Stimulated activated memory B cell treated with anti-CD40 and anti-IgM and Interleukin-4, amounts not matched to agents 10 μg/mL and 1 μg/mL and 100 μg/mL, for 72 hours (primary cell): ENCODE data around the gene SLCO2A1.

ENCODE experiments used
- ATAC-seq: fragments of 150-1000 bp; cut with Tn5 transposase; 2 replicates; pipeline ENCODE4 v1.10.0; 2021
- H3K27ac Mint-ChIP-seq: one replicate; pipeline ENCODE4 v1.8.0; 2022; ENCODE audit warnings: mild to moderate bottlenecking, mixed read lengths
- H3K27me3 Mint-ChIP-seq: one replicate; pipeline ENCODE4 v1.8.0; 2022; ENCODE audit warnings: mixed read lengths
- H3K36me3 Mint-ChIP-seq: one replicate; pipeline ENCODE4 v1.8.0; 2022; ENCODE audit warnings: mixed read lengths
- H3K4me1 Mint-ChIP-seq: one replicate; pipeline ENCODE4 v1.8.0; 2022; ENCODE audit warnings: mixed read lengths
- H3K4me3 Mint-ChIP-seq: one replicate; pipeline ENCODE4 v1.8.0; 2022; ENCODE audit warnings: mild to moderate bottlenecking, moderate library complexity, mixed read lengths
- H3K9me3 Mint-ChIP-seq: one replicate; pipeline ENCODE4 v1.8.0; 2022; ENCODE audit warnings: mixed read lengths

The SLCO2A1 gene

DNA sequence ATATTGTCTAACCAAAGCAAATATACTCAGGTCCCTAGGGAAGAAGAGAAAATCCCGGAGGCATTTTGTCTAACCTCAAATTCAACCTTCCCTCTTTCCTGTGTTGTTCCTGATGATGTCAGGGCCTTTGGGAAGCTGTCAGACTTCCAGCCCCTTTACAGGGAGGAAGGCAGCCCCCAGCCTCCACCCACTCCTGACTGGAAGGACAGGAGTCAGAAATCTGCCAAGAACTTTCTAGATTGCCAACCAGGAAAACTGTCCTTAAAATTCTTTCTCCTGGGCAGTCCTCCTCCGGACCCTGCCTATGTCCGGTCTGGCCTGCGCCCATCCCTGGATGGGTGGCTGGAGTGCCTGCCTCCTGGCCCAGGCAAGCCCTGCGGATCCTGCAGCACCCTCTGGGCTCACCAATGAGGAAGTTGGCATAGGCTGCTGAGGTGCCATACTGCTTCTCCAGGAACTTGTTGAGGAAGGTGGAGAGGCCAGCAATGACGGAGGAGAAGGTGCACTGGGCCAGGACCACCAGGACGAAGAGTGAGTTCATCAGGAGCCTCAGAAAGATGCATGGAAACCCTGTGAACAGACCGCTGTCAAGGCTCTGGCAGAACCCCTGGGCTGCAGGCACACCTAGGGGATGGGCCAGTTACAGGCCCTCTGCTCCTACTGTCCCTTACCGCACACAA is 81.5 kb downstream of the SLCO2A1 start:
- Mint-ChIP-seq H3K9me3 (no peaks in the 10 kb centered on the region), H3K4me3 (no peak overlapping the region), H3K27me3 (peaks cover 26% of the 10 kb centered on the region), H3K4me1 (no peaks in the 10 kb centered on the region), H3K36me3 (no peaks in the 10 kb centered on the region), H3K27ac (no peak overlapping the region)
- no peak for ATAC-seq

GRCh38 chr3:133945381-133946095 is 84.2 kb downstream of the SLCO2A1 start:
- no peaks in the 10 kb centered on the region for H3K36me3 Mint-ChIP-seq
- H3K9me3 Mint-ChIP-seq = no peaks in the 10 kb centered on the region
- no peak overlapping the region for H3K4me3 Mint-ChIP-seq
- no peak overlapping the region for H3K27ac Mint-ChIP-seq
- no peak for ATAC-seq
- peaks cover 7% of the 10 kb centered on the region for H3K4me1 Mint-ChIP-seq
- H3K27me3 Mint-ChIP-seq = peaks cover 36% of the 10 kb centered on the region

DNA sequence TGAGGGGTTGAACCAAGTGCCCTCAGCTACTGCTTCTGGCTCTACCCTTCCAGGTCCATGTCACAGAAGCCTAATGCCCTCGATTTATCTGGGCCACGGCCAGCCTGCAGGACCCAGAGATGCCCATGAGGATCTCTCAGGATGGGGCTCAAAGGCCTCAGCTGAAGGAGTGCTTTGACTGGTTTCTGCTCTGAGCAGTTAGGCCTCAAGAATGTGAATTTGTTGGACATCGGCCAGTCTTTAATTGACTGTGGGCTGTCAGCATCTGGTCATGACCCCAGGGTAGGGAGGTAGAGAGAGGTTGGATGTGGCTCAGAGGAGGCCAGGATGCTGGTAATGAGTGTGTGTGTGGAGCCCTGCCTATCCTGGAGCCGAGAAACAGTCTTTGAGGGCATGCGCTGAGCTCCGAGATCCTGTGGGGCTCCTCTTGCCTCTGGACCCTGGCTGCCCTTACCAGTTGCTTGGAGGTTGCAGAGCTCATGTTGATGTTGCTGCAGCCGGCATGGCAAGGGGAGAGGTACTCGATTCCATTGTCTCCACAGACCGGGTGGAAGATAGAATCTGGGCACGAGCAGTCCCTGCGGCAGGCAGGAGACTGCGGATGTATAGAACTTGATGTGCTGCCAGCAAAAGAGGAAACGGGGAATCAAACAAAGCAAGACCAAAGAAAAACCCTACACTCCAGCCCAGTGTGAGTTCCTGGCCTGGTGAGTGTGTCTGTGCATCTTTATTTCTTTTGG is 84.9 kb downstream of the SLCO2A1 start:
- Mint-ChIP-seq H3K9me3 (no peaks in the 10 kb centered on the region), H3K4me3 (no peak overlapping the region), H3K36me3 (no peaks in the 10 kb centered on the region), H3K27me3 (peaks cover 36% of the 10 kb centered on the region), H3K27ac (no peak overlapping the region), H3K4me1 (peaks cover 7% of the 10 kb centered on the region)
- ATAC-seq = no peak

DNA sequence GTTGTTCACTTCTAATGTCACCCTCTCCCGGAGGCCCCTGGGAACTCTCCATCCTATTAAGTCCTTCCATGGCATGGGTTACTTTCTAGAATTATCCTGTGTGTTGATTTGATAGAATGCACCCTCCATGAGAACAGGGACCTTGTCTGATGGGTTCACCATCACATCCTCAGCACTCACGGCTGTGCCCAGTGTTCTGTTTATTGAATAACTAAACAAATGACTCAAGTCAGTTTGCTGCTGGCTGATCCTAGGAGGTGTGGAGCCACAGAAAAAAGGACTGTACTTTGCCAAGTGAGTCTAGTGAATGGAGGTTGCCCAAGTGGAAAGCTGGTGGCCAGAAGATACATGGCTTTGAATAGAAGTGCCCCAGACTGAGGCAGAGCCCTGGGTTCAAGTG is 85.5 kb downstream of the SLCO2A1 start:
- no peaks in the 10 kb centered on the region for H3K9me3 Mint-ChIP-seq
- H3K27ac Mint-ChIP-seq = no peak overlapping the region
- no peak for ATAC-seq
- H3K4me3 Mint-ChIP-seq = no peak overlapping the region
- H3K4me1 Mint-ChIP-seq = peaks cover 7% of the 10 kb centered on the region
- H3K27me3 Mint-ChIP-seq = peaks cover 36% of the 10 kb centered on the region
- no peaks in the 10 kb centered on the region for H3K36me3 Mint-ChIP-seq

- H3K4me1 Mint-ChIP-seq = peaks cover 7% of the 10 kb centered on the region
- H3K27ac Mint-ChIP-seq = no peak overlapping the region
- no peak overlapping the region for H3K4me3 Mint-ChIP-seq
- no peaks in the 10 kb centered on the region for H3K9me3 Mint-ChIP-seq
- H3K36me3 Mint-ChIP-seq = no peaks in the 10 kb centered on the region
- peaks cover 36% of the 10 kb centered on the region for H3K27me3 Mint-ChIP-seq
- no peak for ATAC-seq
Observed at GRCh38 chr3:133943639-133944141, 86.0 kb downstream of the SLCO2A1 start.

- H3K4me3 Mint-ChIP-seq = no peak overlapping the region
- H3K36me3 Mint-ChIP-seq = no peaks in the 10 kb centered on the region
- peaks cover 7% of the 10 kb centered on the region for H3K4me1 Mint-ChIP-seq
- H3K9me3 Mint-ChIP-seq = no peaks in the 10 kb centered on the region
- H3K27ac Mint-ChIP-seq = no peak overlapping the region
- H3K27me3 Mint-ChIP-seq = peaks cover 36% of the 10 kb centered on the region
- ATAC-seq = no peak
Observed at GRCh38 chr3:133943031-133943535, 86.6 kb downstream of the SLCO2A1 start.

DNA sequence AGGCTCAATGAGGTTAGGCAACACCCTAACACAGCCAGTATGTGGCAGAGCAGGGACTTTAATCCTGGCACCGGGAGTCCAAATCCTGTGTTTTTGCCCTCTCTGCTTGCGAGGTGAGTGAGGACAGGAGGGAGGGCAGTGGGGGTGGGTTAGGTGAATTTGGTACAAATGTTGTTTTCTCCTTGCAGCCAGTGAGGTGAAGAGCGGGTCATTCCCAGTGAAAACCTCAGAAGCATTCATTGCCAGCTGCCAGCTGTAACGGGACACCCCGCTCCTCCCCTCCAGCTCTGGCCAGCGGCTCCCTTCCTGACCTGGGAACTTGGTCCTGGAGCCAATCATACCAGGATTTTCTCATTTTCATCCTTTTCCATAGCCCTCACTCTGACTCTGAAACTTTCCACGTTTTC is 88.3 kb downstream of the SLCO2A1 start:
- H3K9me3 Mint-ChIP-seq = no peaks in the 10 kb centered on the region
- no peak for ATAC-seq

GRCh38 chr3:133940536-133940935 is 89.2 kb downstream of the SLCO2A1 start:
- Mint-ChIP-seq H3K27me3 (peaks cover 33% of the 10 kb centered on the region), H3K36me3 (no peaks in the 10 kb centered on the region), H3K27ac (no peak overlapping the region), H3K9me3 (no peaks in the 10 kb centered on the region), H3K4me1 (peaks cover 7% of the 10 kb centered on the region), H3K4me3 (no peak overlapping the region)
- ATAC-seq = no peak

More for the DNA sequence above, 88.3 kb downstream of the SLCO2A1 start:
- Mint-ChIP-seq H3K4me1 (peaks cover 7% of the 10 kb centered on the region), H3K27me3 (peaks cover 32% of the 10 kb centered on the region), H3K27ac (no peak overlapping the region), H3K4me3 (no peak overlapping the region), H3K36me3 (no peaks in the 10 kb centered on the region)

- H3K27me3 Mint-ChIP-seq = peaks cover 31% of the 10 kb centered on the region
- H3K4me1 Mint-ChIP-seq = peaks cover 8% of the 10 kb centered on the region
- H3K27ac Mint-ChIP-seq = no peak overlapping the region
- no peaks in the 10 kb centered on the region for H3K36me3 Mint-ChIP-seq
- H3K4me3 Mint-ChIP-seq = no peak overlapping the region
- no peaks in the 10 kb centered on the region for H3K9me3 Mint-ChIP-seq
- ATAC-seq = no peak
Observed at GRCh38 chr3:133939463-133939835, 90.3 kb downstream of the SLCO2A1 start.

- Mint-ChIP-seq H3K9me3 (no peaks in the 10 kb centered on the region), H3K27ac (no peak overlapping the region), H3K4me1 (peaks cover 12% of the 10 kb centered on the region), H3K27me3 (peaks cover 25% of the 10 kb centered on the region), H3K36me3 (no peaks in the 10 kb centered on the region), H3K4me3 (no peak overlapping the region)
- peak; percentile 9 for ATAC-seq
Observed at GRCh38 chr3:133938770-133939462, 90.8 kb downstream of the SLCO2A1 start.

DNA sequence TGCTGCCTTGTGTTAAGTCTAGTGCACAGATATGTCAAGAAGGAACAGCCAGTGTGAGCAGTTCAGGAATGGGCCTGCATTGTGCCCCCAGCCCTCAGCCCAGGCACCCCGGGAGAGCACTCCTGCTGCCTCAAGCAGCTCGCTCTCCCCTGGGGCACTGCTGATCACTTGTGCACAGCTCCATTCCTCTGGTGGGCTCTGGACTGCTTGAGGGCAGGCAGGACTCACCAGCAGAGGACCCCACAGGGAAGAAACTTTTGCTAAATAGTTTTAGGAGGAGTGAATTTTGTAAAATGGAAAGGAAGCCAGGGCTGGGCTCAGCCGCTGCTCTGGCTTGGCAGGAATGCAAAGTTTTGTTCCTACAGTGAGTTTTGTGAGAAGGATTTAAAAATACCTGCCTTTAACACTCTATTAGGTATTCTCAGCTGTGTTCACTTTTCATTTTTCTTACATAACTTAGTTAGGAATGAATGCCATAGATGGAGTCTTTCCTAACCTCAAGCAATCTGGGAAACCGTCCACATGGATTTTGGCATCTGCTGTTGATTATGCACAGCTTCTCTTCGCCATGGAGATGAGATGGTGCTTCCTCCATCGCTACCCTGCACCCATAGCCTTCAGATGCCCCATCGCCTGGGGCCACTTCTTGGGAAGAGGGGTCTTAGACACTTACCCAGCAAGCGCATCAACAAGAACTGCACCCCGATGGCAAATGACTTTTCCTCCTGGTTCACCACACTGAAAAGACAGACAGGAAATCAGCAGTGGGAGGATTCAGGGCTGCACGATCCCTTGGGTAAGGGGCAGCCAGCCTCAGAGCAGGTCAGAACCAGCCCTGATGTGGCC is 91.7 kb downstream of the SLCO2A1 start:
- no peak overlapping the region for H3K27ac Mint-ChIP-seq
- H3K9me3 Mint-ChIP-seq = no peaks in the 10 kb centered on the region

DNA sequence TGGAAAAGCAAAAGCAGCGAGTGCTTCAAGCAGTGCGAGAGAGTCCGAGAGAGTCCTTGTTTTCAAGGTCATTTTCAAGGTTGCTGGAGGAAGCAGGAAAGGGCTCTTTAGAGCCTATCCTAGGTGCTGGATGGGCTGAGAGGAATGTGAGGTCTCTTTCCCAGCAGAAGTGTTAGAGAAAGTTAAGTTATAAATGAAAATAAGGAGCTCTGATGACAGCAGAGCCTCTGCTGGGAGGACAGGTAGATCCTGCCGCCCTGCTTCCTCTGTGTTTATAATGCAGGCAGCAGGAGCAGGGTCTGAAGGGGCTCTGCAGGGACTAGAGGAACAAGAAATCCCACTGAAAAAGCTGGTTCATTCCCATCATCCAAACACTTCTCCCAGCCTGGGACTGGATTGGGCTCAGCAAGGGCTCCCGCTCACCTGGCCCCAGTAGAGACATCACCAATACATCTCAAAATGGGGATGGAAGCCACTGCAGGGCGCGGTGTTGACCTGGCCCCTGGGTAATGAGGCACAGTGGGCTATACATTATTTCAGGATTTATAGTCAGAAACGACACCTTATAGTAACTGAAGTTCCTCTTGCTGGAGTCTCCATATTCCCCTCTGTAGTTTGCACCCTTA is 92.6 kb downstream of the SLCO2A1 start:
- Mint-ChIP-seq H3K9me3 (no peaks in the 10 kb centered on the region), H3K4me1 (peaks cover 6% of the 10 kb centered on the region), H3K27ac (no peak overlapping the region), H3K36me3 (no peaks in the 10 kb centered on the region), H3K4me3 (no peak overlapping the region), H3K27me3 (peaks cover 13% of the 10 kb centered on the region)
- ATAC-seq = no peak

More for the DNA sequence above, 91.7 kb downstream of the SLCO2A1 start:
- H3K27me3 Mint-ChIP-seq = peaks cover 21% of the 10 kb centered on the region
- no peak overlapping the region for H3K4me3 Mint-ChIP-seq
- H3K36me3 Mint-ChIP-seq = no peaks in the 10 kb centered on the region
- ATAC-seq = no peak
- H3K4me1 Mint-ChIP-seq = peaks cover 12% of the 10 kb centered on the region

DNA sequence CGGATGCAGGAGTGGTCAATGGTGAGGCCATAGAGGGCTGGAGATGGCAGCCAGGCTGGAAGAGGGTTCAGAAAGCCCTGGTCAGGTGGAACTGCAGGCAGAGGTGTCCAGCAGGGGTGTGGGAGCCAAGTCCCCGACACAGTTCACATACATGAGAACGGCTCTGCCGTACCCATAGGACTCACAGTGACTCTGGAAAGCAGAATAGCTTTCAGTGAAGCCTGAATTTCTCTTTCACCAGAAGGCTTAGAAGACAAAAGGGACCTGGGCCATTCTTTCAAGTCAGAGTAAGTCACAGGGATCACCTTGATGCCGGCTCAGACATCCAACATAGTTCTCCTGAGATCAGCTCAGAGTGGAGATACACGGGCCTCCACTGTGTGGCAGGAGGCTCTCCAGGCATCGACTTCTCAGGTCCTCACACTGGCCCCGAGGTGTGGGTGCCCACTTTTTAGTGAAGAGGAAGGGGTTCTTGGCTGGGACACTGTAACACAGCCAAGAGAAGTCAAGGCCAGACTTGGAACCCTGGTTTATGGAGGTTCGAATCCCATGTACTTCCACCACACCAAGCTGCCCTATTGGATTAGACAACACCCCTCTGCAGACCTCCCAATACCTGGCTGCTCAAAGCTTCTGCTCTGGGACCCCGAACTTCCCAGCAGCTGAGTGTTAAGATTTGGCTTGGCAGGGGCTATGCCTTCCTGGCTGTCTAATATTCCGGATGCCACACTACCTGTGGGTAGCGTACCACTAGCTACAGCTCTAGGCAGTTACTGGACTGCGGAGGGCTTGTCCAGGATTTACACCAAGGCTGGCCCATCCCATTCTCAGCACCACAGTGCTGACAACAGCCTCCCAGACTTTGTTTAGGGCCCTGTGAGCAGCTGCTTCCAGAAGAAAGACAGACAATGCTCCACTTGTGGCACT is 93.6 kb downstream of the SLCO2A1 start:
- H3K4me1 Mint-ChIP-seq = peaks cover 5% of the 10 kb centered on the region

More for the DNA sequence above, 93.6 kb downstream of the SLCO2A1 start:
- H3K36me3 Mint-ChIP-seq = no peaks in the 10 kb centered on the region
- no peak overlapping the region for H3K27ac Mint-ChIP-seq
- peaks cover 11% of the 10 kb centered on the region for H3K27me3 Mint-ChIP-seq
- H3K4me3 Mint-ChIP-seq = no peak overlapping the region
- no peaks in the 10 kb centered on the region for H3K9me3 Mint-ChIP-seq
- ATAC-seq = no peak
